ENCODE results near the gene ATG9B. TPM values are rescaled to one million over a fixed set of nuclear protein-coding genes. Genes with fewer than 3 reads are reported as not detected.
A peak's percentile ranks its signal among the peaks of the same experiment; 100 is the strongest.

ATG9B gene
- polyA plus RNA-seq, 1 of the 3 experiments (the other 2 are of a cell fraction): 0.67 TPM

GRCh38 chr7:151059367-151060112 lies 35.2 kb upstream of the ATG9B start, which contains the start of gene SLC4A2:
TSS of gene SLC4A2 (plus strand) at chr7:151059589. CDS start at chr7:151061988, 2,399 bp downstream.
- H3K4me3 ChIP-seq (ENCODE audit: low read depth in 2 of 2, low read length in 1 of 2): peak within 1 kb of the TSS; percentile 66 to 99
- TF ChIP-seq YY1 (IDR thresholded peaks at IDR 0.05; ENCODE audit: low read depth) (0 out of 2 replicates have a peak, but pooled peaks have one; percentile 9), POLR2AphosphoS5 (IDR thresholded peaks at IDR 0.05; ENCODE audit: low read depth, low read length) (peak; percentile 44), TAF1 (IDR thresholded peaks at IDR 0.05; ENCODE audit: borderline replicate concordance, low read depth, low read length) (peak; percentile 27), PBX3 (IDR thresholded peaks at IDR 0.05) (no peak), CTCF (IDR thresholded peaks at IDR 0.05) (peak; percentile 67), SIN3A (IDR thresholded peaks at IDR 0.05; ENCODE audit: borderline replicate concordance, low read depth, low read length) (peak; percentile 26; the same call in 1 of the 2 replicates), TEAD4 (IDR thresholded peaks at IDR 0.05; ENCODE audit: borderline replicate concordance, insufficient read depth) (0 out of 2 replicates have a peak, but pooled peaks have one; percentile 13), GABPA (IDR thresholded peaks at IDR 0.05; ENCODE audit: low read depth) (0 out of 2 replicates have a peak, but pooled peaks have one; percentile 5), NFIC (IDR thresholded peaks at IDR 0.05; ENCODE audit: borderline replicate concordance) (no peak), MXI1 (IDR thresholded peaks at IDR 0.05; ENCODE audit: low read depth, low read length) (no peak; the same call in 1 of the 2 replicates), FOSL2 (IDR thresholded peaks at IDR 0.05; ENCODE audit: borderline replicate concordance, low read depth) (no peak), NRF1 (IDR thresholded peaks at IDR 0.05; ENCODE audit: low read depth, low read length) (peak; percentile 50), CHD2 (IDR thresholded peaks at IDR 0.05; ENCODE audit: low read length, partially characterized antibody) (peak; percentile 16)
- H3K27me3 ChIP-seq (ENCODE audit: insufficient read depth): no peaks in the 10 kb centered on the region
- H3K27ac ChIP-seq (ENCODE audit: low read depth in 2 of 2, low read length in 1 of 2): peak within 1 kb of the TSS; percentile 95 to 99
- ChIA-PET CTCF (interaction anchor here (0.6 to 12.2 kb wide), 27 partner anchors 10 to 161 kb away, joined by 3 to 126 read pairs (median 4); partner anchors contain the start of genes ABCB8, ASIC3, FASTK and TMUB1), POLR2A (interaction anchor here (0.7 to 2.3 kb wide), 6 partner anchors 12 to 89 kb away, joined by 3 to 11 read pairs (median 4); partner anchors contain the start of genes ABCB8 and ASIC3)
- peaks cover 36% of the 10 kb centered on the region for H4K20me1 ChIP-seq (ENCODE audit: insufficient read depth)
- H3F3A ChIP-seq (replicated peaks; ENCODE audit: insufficient read depth): no peaks in the 10 kb centered on the region
- H3K4me1 ChIP-seq (ENCODE audit: control insufficient read depth in 1 of 2, insufficient read depth in 2 of 2, low read depth in 1 of 2, low read length in 1 of 2): peaks cover 28 to 50% of the 10 kb centered on the region in 2 experiments
- H3K36me3 ChIP-seq (replicated peaks in 1 of 2; ENCODE audit: control insufficient read depth in 1 of 2, insufficient read depth in 2 of 2, low read length in 1 of 2): peaks cover 20 to 31% of the 10 kb centered on the region in 2 experiments
- WGBS (ENCODE audit: low lambda C conversion rate): under 1% methylated on average over 48 of the region's 75 CpGs
- H3K79me2 ChIP-seq (ENCODE audit: insufficient read depth): peaks cover 69% of the 10 kb centered on the region
- H3K9me2 ChIP-seq: no peaks in the 10 kb centered on the region
- H3K4me2 ChIP-seq: peak within 1 kb of the TSS; percentile 85
- H3K9ac ChIP-seq: peak within 1 kb of the TSS; percentile 84
- DNase-seq: peak; percentile 98
- no peaks in the 10 kb centered on the region for H3K9me3 ChIP-seq
- H2AFZ ChIP-seq (ENCODE audit: low read depth): peak within 1 kb of the TSS; percentile 83
